ENCODE measurements around the gene MORN1. TPM values are rescaled to one million over a fixed set of nuclear protein-coding genes. Genes with fewer than 3 reads are reported as not detected.

The MORN1 gene
- total RNA-seq, 1 donor from 2014 or later, result 5.5 TPM

- no peak for FAIRE-seq
- peaks cover 21% of the 10 kb centered on the region for H3K36me3 ChIP-seq (ENCODE audit: control insufficient read depth, insufficient read depth, low read length)
- no peak for DNase-seq (ENCODE audit: low read depth)
- H3K27me3 ChIP-seq (ENCODE audit: control insufficient read depth, insufficient read depth, low read length), result no peaks in the 10 kb centered on the region
- TF ChIP-seq CTCF (IDR thresholded peaks at IDR 0.05; ENCODE audit: insufficient read depth, low read length, severe bottlenecking), result no peak
- H3K4me3 ChIP-seq (ENCODE audit: low read depth, low read length), result no peak overlapping the region
These were observed 90.3 kb downstream of the MORN1 start for GRCh38 chr1:2300851-2301606.

GRCh38 chr1:2300004-2300771 lies 91.2 kb downstream of the MORN1 start:
- no peak for DNase-seq (ENCODE audit: low read depth)
- no peaks in the 10 kb centered on the region for H3K27me3 ChIP-seq (ENCODE audit: control insufficient read depth, insufficient read depth, low read length)
- FAIRE-seq, result no peak
- no peak overlapping the region for H3K4me3 ChIP-seq (ENCODE audit: low read depth, low read length)
- H3K36me3 ChIP-seq (ENCODE audit: control insufficient read depth, insufficient read depth, low read length), result peaks cover 20% of the 10 kb centered on the region
- TF ChIP-seq CTCF (IDR thresholded peaks at IDR 0.05; ENCODE audit: insufficient read depth, low read length, severe bottlenecking), result no peak

GRCh38 chr1:2299131-2299627 lies 92.2 kb downstream of the MORN1 start:
- TF ChIP-seq CTCF (IDR thresholded peaks at IDR 0.05; ENCODE audit: insufficient read depth, low read length, severe bottlenecking), result peak; percentile 12
- Histone ChIP-seq H3K27me3 (ENCODE audit: control insufficient read depth, insufficient read depth, low read length) (no peaks in the 10 kb centered on the region), H3K36me3 (ENCODE audit: control insufficient read depth, insufficient read depth, low read length) (peaks cover 15% of the 10 kb centered on the region), H3K4me3 (ENCODE audit: low read depth, low read length) (no peak overlapping the region)
- DNase-seq (ENCODE audit: low read depth), result peak; percentile 27
- FAIRE-seq, result no peak

GRCh38 chr1:2298685-2299084 lies 92.7 kb downstream of the MORN1 start:
- DNase-seq (ENCODE audit: low read depth), result no peak
- TF ChIP-seq CTCF (IDR thresholded peaks at IDR 0.05; ENCODE audit: insufficient read depth, low read length, severe bottlenecking), result no peak

GRCh38 chr1:2297246-2298011 lies 93.9 kb downstream of the MORN1 start:
- DNase-seq (ENCODE audit: low read depth) (no peak), FAIRE-seq (no peak)
- no peaks in the 10 kb centered on the region for H3K27me3 ChIP-seq (ENCODE audit: control insufficient read depth, insufficient read depth, low read length)
- no peak for TF ChIP-seq CTCF (IDR thresholded peaks at IDR 0.05; ENCODE audit: insufficient read depth, low read length, severe bottlenecking)
- peaks cover 8% of the 10 kb centered on the region for H3K36me3 ChIP-seq (ENCODE audit: control insufficient read depth, insufficient read depth, low read length)
- no peak overlapping the region for H3K4me3 ChIP-seq (ENCODE audit: low read depth, low read length)

More at GRCh38 chr1:2298685-2299084, 92.7 kb downstream of the MORN1 start:
- Histone ChIP-seq H3K36me3 (ENCODE audit: control insufficient read depth, insufficient read depth, low read length) (peaks cover 15% of the 10 kb centered on the region), H3K4me3 (ENCODE audit: low read depth, low read length) (no peak overlapping the region), H3K27me3 (ENCODE audit: control insufficient read depth, insufficient read depth, low read length) (no peaks in the 10 kb centered on the region)
- FAIRE-seq, result no peak

All from bronchial epithelial cell (primary cell).